Stimulated activated CD8-positive, alpha-beta memory T cell treated with anti-CD3 and anti-CD28 coated beads, Interleukin-12 subunit alpha, Interleukin-12 subunit beta, amount 100 ng/mL, for 4 hours (primary cell): ENCODE measurements around the gene MEG3.

Experiments
- DNase-seq: peaks from one replicate; pipeline ENCODE4 v3.0.0-alpha.2; 2020; ENCODE audit warnings: low read depth

The MEG3 gene

DNA sequence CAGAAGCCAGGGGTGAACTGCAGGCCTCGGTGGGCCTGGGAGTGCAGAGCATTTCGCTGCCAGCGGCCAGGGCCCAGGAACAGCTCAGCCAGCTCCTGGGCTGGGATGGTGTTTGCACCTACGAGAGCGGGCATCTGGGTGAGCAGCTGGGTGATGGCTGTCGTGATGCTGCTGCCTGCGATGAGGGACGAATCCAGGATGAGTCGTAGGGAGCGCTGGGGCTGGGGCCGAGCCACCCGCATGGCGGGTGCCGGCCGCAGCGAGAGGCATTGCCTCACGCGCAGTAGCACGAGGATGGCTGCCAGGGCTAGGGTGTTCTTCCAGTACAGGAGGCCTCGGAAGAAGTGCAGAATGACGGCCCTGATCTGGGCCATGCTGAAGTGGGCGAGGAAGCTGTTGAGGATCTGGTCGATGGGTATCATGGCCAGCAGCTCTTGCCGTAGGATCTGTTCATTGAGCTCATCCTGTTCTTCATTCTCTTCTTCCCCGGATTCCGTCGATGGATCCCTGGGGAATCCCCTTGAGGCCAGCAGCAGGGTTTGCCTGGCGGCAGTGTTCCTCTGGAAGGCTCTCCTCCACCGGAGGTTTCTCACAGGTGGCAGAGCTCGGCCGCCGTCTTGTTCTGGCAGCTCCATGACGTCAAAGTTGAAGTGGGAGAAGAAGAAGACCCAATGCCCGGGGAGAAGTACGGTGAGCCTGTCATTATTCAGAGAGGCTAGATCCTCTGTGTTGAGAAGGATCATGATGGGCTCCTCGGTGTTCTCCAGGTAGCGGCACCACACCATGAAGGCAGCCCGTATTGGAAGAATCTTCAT, 55.5 kb downstream of the MEG3 start:
- no peak for DNase-seq

DNA sequence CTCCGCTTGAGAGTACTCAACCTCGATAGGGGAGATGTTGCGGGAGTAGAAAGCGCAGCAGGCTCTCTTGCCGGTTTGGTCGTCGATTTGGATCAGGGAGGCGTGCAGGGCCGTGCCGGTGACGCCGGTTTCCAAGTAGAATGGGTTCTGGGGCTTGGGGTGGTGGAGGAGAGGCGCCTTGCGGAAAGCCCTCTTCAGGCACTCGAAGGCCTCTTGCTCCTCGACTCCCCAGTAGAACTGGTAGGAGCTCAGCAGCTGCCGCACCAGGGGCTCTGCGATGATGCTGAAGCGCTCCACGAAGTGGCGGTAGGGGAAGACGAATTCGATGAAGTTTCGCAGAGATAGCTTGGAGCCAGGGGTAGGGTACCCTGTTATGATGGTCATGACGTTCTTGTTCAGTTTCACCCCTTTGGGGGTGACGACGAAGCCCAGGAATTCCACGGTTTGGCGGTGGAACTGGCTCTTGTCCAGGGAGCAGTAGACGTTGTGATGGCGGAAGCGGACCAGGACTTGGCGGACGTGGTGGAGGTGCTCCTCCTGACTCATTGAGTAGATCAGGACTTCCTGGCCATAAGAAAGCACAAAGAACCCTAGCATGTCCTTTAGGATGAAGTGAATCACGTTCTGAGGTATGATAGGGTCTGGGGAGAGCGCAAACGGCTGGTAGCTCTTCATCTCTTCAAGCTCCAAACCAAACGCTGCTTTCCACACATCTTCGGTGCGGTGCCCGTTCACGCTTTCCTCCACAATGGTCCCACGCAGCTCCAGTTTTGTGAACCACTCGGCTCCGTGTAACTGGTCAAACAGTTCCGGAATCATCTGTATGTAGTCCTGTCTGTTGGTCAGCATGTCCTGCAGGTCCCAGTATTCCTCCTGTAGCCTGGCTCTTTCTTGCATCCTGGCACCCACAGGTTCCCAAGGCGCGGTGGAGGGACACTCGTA, 56.4 kb downstream of the MEG3 start:
- DNase-seq, result no peak

DNA sequence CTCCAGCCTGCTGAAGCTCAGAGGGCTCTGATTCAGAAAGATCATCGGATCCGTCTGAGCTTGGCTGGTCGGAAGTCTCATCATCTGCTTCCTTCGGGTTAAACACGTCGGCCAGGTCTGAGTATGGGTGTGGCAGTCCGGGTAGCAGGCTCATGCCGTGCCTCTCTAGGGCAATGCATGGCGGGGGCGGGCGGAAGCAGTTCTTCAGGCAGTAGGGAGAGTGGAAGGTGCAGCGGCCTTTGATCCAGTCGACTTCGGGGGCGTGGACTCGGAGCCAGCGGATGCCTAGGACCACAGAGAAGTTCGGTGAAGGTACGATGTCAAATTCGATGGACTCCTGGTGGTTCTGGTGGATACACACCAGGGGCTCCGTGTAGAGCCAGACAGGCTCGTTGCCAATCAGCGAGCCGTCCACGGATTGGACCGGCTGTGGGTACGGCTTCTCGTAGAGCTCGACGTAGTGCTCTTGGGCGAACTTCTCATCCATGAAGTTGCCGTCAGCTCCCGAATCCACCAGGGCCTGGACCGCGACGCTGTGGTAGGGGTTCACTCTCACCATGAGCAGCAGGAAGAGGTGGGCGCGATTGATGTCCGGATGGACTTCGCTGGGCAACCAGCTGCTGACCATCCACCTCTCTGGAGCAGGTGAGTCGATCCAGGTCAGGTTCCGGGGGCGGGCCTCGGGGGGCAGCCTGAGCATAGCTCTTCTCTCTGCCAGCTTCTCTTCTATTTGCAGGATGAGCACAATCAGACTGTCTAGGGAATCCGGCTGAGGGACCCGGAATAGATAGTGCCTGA, 57.3 kb downstream of the MEG3 start:
- no peak for DNase-seq

DNA sequence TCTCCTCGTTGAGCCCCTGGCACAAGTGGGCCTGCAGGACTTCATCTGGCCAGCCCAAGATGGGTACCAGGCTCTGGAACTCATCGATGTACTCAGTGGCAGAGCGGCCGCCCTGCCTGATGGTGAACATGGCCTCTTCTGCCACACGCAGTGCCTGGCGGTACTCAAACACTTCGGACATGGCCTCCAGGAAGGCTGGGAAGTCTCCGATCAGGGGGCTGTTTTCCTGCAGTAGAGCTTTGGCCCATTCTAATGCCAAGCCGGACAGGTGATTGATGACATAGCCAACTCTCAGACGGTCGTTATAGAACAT, 57.8 kb downstream of the MEG3 start:
- DNase-seq, result no peak

DNA sequence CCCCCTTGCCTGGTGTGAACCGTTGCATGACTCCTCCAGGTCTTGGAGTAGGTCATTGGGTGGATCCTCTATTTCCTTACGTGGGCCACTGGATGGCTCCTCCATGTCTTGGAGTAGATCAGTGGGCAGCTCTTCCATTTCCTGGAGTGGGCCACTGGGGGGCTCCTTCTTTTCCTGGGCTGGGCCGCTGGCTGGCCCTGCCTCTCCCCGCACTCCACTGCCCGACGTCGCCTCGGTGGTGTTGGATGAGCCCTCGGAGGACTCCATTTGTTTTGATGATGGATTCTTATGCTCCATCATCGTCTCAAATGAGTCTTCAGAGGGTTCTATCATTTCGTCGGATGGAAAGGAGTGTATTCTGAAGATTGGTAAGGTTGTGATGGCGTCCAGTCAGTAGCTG, 58.5 kb downstream of the MEG3 start:
- no peak for DNase-seq

DNA sequence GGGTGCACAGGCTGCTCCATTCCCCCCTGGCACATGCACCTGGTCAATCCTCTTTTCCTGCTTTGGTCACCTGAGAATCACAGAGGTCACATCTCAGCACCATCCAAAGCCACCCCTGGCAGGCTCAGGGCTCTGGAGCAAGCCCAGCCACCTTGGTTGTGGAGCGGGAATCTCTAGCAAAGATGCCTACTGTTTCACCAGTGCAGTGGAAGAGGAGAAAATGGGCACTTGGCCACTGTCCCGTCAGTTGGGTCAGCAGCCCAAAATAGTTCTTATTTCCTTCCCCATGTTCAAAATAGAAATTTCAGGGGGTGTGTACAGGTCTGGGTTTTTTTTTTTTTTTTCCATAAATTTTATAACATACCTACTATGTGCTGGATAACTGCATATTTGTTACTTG, 59.3 kb downstream of the MEG3 start:
- no peak for DNase-seq

DNA sequence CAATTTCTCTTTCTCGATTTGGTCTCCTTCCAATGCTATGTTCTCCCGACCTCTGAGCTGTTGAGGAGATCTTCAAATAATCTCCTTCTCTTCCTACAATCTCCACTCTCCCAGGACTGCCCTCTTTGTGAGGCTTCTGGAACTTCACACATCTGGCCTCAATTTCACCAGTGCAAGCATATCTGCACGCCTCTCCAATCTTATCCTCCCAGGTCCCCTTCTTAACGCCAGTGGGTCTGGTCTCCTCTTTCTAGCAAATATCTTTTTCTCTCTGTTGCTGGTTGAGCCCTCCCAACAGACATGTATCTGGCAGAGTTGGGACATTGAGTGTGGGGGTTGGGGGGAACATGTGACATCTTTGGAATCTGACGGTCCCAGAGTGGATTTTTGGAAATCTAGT, 59.7 kb downstream of the MEG3 start:
- no peak for DNase-seq

DNA sequence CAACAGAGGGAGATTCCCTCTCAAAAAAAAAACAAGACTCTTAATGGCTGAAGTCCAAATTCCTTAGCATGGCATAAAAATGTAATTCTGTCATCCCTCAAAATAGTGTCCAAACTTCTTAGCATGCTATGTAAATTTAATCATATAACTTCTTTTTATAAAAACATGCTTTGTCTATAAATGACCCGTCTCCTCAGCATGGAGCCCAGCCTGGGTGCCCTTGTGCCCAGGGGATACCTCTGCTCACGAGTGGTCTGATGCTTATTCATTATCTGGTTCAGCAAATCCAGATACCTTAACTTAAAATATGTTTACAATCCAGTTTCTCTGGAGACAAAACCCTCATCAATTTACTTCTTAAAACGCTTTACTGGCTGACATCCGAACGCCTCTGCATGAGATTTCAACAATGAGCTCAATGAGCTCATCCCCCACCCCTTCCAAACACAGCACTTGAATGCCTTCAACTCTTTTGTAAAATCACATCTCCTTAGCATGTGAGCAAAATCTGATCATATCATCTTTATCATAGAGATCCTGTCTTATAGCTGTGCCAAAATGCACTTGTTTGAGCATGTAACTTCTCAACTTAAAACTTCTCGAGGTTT, 61.9 kb downstream of the MEG3 start:
- DNase-seq, result no peak

DNA sequence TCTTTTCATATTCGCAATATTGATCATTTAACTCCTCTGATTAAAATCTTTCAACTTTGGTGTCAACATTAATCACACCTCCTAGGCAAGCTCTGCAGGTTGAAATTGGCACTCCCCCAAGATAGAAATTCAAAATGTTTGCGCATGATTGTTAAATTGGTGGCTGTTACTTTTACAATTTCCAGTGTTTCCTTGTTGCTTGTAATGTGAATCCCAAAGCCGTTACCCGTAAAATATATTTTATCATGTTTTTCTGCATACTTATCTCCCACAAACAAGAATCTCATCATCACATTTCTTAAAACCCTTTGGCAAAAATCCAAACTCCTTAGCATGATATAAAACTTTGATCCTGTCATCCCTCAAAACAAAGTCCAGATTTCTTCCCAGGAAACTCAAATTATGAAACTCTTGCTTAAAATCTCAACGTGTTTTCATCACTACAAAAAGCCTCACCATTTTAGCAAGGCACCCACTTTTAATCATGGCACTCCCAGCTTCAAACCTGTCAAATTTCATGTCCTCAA, 62.9 kb downstream of the MEG3 start:
- no peak for DNase-seq

DNA sequence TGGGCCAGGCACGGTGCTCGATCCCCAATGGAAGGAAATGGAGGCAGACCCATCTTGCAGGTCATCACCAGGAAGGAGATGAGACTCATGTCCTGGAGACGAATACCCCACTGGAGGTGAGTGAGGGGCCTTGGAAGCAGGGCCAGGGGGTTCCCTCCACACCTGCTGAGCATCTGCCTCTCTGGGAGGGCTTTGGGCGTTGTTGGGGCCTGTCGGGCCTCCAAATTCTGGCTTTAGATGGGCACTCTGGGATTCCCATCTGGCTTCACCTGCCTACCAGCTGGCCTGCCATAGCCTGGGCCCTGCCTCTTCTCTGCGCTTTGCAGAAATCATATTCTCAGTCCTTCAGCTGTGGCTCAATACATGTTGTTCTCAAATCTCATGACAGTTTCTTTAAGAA, 63.7 kb downstream of the MEG3 start:
- DNase-seq, result no peak

DNA sequence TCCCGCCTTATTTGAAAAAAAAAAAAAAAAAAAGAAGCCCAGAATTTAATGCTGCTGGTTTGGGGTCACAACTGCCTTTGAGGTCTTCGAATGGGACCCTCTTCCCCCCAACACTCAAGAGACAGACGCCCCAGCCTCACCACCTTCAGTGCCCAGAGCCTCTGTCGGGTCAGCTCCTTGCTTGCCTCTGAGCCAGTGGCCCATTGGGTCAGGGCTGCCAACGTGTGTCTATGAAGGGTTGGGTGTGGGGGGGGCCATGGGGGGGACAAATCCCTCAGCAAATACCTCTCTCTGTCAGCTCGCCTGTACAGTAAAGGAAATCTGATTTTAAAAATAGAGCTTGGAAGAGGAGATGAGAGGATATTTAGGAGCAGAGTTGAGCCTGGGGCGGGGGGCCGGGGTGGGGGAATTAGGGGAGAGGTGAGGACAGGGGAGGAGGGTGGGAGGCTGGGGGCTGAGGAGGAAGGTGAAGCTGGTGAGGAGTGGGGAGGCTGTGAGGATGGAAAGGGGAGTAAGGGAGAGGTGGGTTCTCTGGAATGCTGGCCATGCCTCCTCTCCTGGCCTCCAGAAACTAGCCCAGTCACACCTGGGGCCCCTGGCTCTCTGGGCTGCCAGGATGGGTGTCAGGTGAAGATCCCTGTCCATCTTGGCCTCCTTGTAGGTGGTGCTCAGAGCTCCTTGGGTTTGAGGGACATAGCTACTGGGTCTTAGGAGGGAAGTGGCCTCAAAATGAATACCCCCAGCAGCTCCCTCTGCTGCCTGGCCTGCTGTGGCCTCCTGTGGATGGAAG, 64.3 kb downstream of the MEG3 start:
- no peak for DNase-seq

DNA sequence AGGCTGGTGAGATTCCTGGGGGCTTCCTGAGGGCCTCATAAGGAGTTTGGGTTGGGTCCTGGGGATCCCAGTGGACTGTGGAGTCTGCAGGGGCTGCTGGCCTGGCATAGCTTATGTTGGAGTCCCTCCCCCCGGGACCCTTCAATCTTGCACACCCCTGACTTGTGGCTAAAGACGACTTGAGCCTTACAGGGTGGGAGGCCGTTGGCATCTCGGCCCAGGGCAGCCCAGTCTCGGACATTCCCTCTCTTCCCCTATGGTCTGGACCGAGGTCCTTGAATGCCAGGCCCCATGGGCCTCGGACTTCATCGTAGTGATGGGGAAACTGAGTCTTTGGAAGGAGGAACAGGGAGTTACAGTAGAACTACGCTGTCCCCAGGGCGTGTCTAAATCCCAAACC, 65.1 kb downstream of the MEG3 start:
- no peak for DNase-seq

DNA sequence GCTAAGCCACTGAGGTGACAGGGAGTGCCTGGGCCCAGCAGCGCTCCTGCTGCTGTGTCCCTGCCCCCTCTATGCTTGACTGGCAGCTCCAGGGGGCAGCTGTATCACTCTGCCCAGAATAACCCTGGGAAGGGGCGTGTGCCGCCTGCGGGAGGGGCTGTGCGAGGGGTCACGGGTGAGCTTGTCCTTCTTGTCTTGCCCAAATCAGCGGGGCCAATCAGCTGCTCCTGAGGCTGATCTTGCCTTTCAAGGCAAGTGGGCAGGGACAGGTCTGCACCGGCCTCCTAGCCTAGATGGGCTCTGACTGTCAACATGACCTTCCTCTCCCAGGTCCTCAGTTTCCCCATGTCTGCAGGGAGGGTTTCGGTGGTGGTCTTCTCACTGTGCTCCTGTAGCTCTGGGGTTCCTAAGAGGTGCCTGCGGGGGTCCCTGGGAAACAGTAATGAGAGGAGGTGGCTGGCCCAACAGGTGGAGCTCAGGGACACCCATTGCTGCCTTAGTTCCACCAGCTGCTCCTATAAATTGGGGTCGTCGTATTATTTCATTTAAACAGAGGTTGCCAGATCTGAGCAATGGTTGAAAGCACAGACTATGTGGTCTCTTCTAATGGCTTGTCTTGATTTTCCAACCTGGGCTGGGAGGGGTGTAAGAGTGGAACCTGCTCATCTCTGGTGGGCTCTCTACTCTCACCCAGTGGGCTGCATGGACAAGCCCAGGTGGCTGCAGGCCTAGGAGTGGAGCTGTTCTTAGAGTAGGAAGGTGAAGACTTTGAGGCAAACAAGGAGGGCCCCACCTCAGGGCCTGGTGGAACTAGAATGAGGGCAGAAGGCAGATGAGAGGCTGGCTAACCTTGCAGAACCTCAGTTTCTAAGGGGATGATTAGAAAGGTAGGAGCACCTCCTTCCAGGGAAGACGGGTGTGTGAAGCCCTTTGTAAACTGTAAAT, 65.9 kb downstream of the MEG3 start:
- no peak for DNase-seq

DNA sequence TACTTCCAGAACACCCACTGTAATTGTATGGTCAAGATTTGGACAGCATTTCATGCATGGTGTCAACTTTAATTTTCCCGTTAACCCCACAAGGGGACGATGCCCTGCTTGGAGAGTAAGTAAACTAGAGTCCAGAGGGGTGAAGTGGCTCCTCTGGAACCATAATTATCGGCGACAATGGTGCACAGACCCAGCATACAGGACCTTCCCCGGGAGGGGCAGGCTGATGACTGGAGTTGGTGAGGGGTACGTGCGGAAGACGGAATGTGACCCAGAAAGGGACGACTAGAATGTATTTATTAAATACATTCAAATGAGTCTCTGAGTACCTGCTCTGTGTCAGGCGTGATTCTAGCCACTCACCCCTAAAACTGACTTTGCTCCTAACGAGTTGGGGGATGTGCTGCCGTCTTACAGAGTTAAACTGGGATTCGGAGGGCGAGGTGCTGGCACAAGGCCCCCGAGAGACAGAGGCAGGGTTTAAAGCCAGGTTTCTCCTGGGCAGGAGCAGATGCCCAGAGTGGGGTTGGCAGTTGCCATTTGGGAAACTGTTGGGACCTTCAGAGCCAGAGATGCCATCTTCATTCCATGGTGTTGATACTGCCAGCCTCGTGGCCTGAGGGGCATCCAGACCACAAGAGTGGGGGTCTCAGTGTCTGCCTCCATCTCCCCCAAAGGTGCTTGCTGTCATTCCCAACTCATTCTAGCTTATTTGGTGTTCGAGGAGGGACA, 66.7 kb downstream of the MEG3 start:
- DNase-seq, result no peak

DNA sequence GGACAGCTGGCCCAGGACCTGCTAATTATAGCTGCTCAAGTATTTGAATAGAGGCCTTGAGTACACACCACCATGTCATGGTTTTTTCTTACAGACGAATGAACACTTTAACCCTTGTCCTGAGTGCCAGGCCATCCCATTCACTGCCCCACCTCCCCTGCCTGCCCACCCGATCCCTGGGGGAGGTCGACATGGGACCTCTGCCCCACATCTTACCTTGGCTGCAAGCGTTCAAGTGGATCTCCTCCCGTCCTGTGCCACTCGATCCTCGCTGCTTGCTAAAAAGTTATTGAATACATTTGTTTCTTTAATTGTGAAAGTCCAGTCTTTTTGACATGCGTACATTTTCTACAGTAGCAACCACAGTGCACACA, 67.3 kb downstream of the MEG3 start:
- DNase-seq, result no peak

DNA sequence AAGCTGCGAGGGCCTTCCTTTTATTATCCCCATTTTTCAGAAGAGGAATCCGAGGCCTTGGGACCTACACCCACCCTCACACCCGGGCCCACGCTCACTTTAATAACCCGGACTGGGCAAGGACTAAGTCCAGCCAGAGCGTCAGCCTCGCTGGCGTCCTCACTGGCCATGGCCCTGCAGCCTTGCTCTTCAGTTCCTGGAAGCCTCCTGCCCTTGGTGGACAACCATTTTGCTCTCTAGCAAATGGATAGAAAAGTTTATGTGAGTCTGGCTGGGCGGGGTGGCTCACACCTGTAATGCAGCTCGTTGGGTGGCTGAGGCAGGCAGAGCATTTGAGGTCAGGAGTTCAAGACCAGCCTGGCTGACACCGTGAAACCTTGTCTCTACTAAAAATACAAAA, 67.8 kb downstream of the MEG3 start:
- no peak for DNase-seq

DNA sequence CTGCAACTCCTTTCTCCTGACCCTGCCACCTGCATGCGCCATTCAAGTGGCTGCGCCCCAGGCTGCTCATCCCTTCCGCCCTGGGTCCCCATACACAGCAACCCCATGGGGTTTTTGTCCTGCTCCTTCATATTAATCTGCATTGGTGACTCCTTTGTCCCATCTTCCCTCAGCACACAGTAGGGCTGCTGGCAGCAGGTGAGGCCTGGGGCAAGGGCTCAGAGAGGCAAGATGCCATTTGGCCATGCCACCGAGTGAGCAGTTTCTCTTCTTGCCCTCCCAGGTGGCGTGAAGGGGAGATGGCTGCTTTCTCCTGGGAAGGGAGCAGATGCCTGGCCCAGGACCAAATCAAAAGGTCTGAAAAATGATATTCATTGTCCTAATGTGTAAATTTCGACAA, 68.5 kb downstream of the MEG3 start:
- DNase-seq, result no peak

DNA sequence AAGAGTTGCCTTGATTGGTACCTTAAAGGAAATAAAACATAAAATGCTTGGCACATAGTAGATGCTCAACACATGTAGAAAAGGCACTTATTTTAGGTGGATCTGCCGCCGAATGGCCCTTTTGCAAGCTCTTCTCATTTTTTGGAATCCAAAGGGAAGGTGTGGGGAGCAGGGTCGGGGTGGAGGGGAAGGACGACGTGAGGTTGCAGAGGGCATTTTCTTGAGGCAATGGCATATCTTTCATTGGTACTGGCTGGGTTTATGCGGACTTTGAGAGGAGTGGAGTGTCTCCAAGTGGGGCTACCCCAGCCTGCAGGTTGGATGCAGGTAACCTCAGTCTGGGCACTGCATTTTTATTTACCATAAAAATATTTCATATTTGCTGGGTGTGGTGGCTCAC, 69.5 kb downstream of the MEG3 start:
- no peak for DNase-seq

DNA sequence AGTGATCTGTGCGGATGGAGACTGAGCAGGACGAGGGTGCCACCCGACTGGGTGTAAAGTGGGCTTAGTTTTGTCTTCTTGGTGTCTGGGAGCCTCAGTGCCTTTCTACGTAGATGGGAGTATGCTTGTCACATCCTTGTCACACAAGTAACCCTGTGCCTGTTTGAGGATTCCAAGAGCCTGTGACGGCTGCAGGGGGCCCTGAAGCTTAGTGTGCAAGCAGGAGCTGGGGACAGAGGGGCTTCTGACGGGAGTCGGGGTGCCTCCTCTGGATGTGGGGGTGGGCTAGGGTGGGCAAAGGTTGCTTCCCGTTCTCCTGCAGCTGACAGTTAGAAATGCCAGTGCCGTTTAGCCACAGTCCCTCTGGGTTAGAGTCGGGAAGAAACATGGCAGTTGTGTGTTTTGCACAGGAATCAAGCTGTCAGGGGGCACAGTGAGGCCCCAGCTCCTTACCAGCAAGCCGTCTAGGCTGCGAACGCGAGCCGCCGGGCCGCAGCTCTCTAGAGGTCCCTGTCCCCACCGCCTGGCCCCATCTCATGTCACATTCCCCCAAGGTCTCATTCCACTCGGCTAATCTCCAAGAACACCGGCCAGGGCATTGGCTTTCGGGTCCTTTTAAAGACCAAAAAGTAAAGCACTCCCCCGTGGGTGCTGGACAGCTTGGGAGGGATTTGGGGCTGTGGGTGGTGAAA, 70.6 kb downstream of the MEG3 start:
- no peak for DNase-seq
